Endodermal cell (in vitro differentiated cells): Measurements from ENCODE around the gene LRRN4CL. TPM values are rescaled to one million over a fixed set of nuclear protein-coding genes. Genes with fewer than 3 reads are reported as not detected.

Experiments
- DNase-seq: peaks from one replicate; pipeline ENCODE4 v3.0.0-alpha.2; 2017
- H3K27ac ChIP-seq: 2 replicates; pipeline ENCODE4 v1.5.1; 2013; ENCODE audit warnings: mild to moderate bottlenecking, low read depth, low read length, moderate library complexity
- H3K27me3 ChIP-seq: 2 replicates; pipeline ENCODE4 v1.6.1; 2013; ENCODE audit warnings: mild to moderate bottlenecking, low read length, moderate library complexity; ENCODE audit not compliant: insufficient read depth, control insufficient read depth, poor library complexity, severe bottlenecking
- H3K36me3 ChIP-seq: 2 replicates; pipeline ENCODE4 v1.7.0; 2013; ENCODE audit warnings: mild to moderate bottlenecking, low read length, moderate library complexity; ENCODE audit not compliant: control insufficient read depth, insufficient read depth
- H3K4me1 ChIP-seq: one replicate; pipeline ENCODE4 v1.7.0; 2013; ENCODE audit warnings: low read length; ENCODE audit not compliant: control insufficient read depth, insufficient read depth
- H3K4me3 ChIP-seq: 2 replicates; pipeline ENCODE4 v1.5.1; 2013; ENCODE audit warnings: mild to moderate bottlenecking, low read length, moderate library complexity
- H3K9ac ChIP-seq: 2 replicates; pipeline ENCODE4 v1.6.1; 2013; ENCODE audit warnings: mild to moderate bottlenecking, low read length, moderate library complexity; ENCODE audit not compliant: poor library complexity, severe bottlenecking; ENCODE audit errors: extremely low read depth
- H3K9me3 ChIP-seq: 2 replicates; pipeline ENCODE4 v1.6.1; 2013; ENCODE audit warnings: mild to moderate bottlenecking, low read length, moderate library complexity; ENCODE audit not compliant: control insufficient read depth
- H3K27ac Mint-ChIP-seq: 2 replicates; pipeline ENCODE4 v1.8.0; 2020; ENCODE audit warnings: mixed read lengths
- H3K27me3 Mint-ChIP-seq: 2 replicates; pipeline ENCODE4 v1.8.0; 2021; ENCODE audit warnings: mild to moderate bottlenecking, mixed read lengths; ENCODE audit not compliant: insufficient read depth
- H3K36me3 Mint-ChIP-seq: 2 replicates; pipeline ENCODE4 v1.8.0; 2020; ENCODE audit warnings: low read depth, mixed read lengths
- H3K4me1 Mint-ChIP-seq: 2 replicates; pipeline ENCODE4 v1.8.0; 2020; ENCODE audit warnings: mixed read lengths
- H3K4me3 Mint-ChIP-seq: 2 replicates; pipeline ENCODE4 v1.8.0; 2020; ENCODE audit warnings: mild to moderate bottlenecking, moderate library complexity, mixed read lengths
- H3K9me3 Mint-ChIP-seq: 2 replicates; pipeline ENCODE4 v1.8.0; 2020; ENCODE audit warnings: mild to moderate bottlenecking, mixed read lengths
- CTCF ChIP-seq: fragments of 200-600 bp; sonication (generic); conservative IDR thresholded peaks from 2 replicates; pipeline ENCODE4 v1.5.0; 2021; ENCODE audit warnings: antibody characterized with exemption, mild to moderate bottlenecking
- WGBS, 2 experiments: methylation state at CpG; one replicate each; pipeline versions ENCODE4 v1.1.5 to v1.1.7; 2013; ENCODE audit warnings: missing lambda C conversion rate in 2 of 2, mixed read lengths in 1 of 2; ENCODE audit not compliant: insufficient coverage in 1 of 2, insufficient read length in 1 of 2; 5-methylcytosine and 5-hydroxymethylcytosine counted together
- total RNA-seq, 2 donors: library from RNA; stranded (reverse); fragmentation: NEBNext Ultra II Directional in 1 of 2; extraction: Animal tissue kit (Norgen Biotek cat#: 25700) in 1 of 2; gene quantifications; 2 replicates in 1 of 2; 3 replicates in 1 of 2; pipeline ENCODE4 v1.2.1, GENCODE V29; 2021

Gene LRRN4CL
- total RNA-seq, 2 donors from 2014 or later, result 0.55 to 0.99 TPM

- no peak overlapping the region for H3K4me3 ChIP-seq
- DNase-seq, result no peak
- Mint-ChIP-seq H3K9me3 (no peaks in the 10 kb centered on the region), H3K27ac (peak overlapping the region; percentile 76), H3K27me3 (no peaks in the 10 kb centered on the region), H3K36me3 (peaks cover 71% of the 10 kb centered on the region), H3K4me1 (peaks cover 45% of the 10 kb centered on the region), H3K4me3 (no peak overlapping the region)
- WGBS, 2 experiments, result 86 to 100% methylated on average over 1 to 2 of the region's 2 CpGs
- TF ChIP-seq CTCF, result peak; percentile 24
- no peaks in the 10 kb centered on the region for H3K27me3 ChIP-seq
- no peaks in the 10 kb centered on the region for H3K9me3 ChIP-seq
- H3K4me1 ChIP-seq, result peaks cover 9% of the 10 kb centered on the region
- peaks cover 81% of the 10 kb centered on the region for H3K36me3 ChIP-seq
- no peak overlapping the region for H3K27ac ChIP-seq
- no peak overlapping the region for H3K9ac ChIP-seq
These were observed 24.0 kb upstream of the LRRN4CL start for GRCh38 chr11:62713343-62713742.

GRCh38 chr11:62712861-62713260 is 23.5 kb upstream of the LRRN4CL start:
- Mint-ChIP-seq H3K27ac (peak overlapping the region; percentile 76), H3K4me3 (no peak overlapping the region), H3K4me1 (peaks cover 46% of the 10 kb centered on the region), H3K27me3 (no peaks in the 10 kb centered on the region), H3K9me3 (no peaks in the 10 kb centered on the region), H3K36me3 (peaks cover 66% of the 10 kb centered on the region)
- H3K9me3 ChIP-seq, result no peaks in the 10 kb centered on the region
- WGBS, 2 experiments, result 96 to 100% methylated on average over 2 to 3 of the region's 3 CpGs
- H3K27ac ChIP-seq, result no peak overlapping the region
- no peaks in the 10 kb centered on the region for H3K27me3 ChIP-seq
- no peak for DNase-seq
- H3K9ac ChIP-seq, result no peak overlapping the region
- H3K4me1 ChIP-seq, result peaks cover 12% of the 10 kb centered on the region
- H3K36me3 ChIP-seq, result peaks cover 80% of the 10 kb centered on the region
- no peak for TF ChIP-seq CTCF
- H3K4me3 ChIP-seq, result no peak overlapping the region

- H3K27ac ChIP-seq, result no peak overlapping the region
- H3K4me3 Mint-ChIP-seq, result no peak overlapping the region
- no peaks in the 10 kb centered on the region for H3K9me3 ChIP-seq
- DNase-seq, result no peak
- H3K27me3 Mint-ChIP-seq, result no peaks in the 10 kb centered on the region
- 95 to 100% methylated on average over 2 to 6 of the region's 6 CpGs for WGBS, 2 experiments
- no peaks in the 10 kb centered on the region for H3K9me3 Mint-ChIP-seq
- no peaks in the 10 kb centered on the region for H3K27me3 ChIP-seq
- H3K27ac Mint-ChIP-seq, result peak overlapping the region; percentile 76
- peaks cover 61% of the 10 kb centered on the region for H3K36me3 Mint-ChIP-seq
- H3K4me1 Mint-ChIP-seq, result peaks cover 47% of the 10 kb centered on the region
- no peak overlapping the region for H3K4me3 ChIP-seq
- peaks cover 77% of the 10 kb centered on the region for H3K36me3 ChIP-seq
- H3K9ac ChIP-seq, result no peak overlapping the region
- peaks cover 12% of the 10 kb centered on the region for H3K4me1 ChIP-seq
- no peak for TF ChIP-seq CTCF
These were observed 23.0 kb upstream of the LRRN4CL start for GRCh38 chr11:62712276-62712812.
